Glomerular visceral epithelial cell (primary cell): ENCODE measurements around the gene KIF2C.
"Not testable (repeated sequence)": the region's sequence is repeated elsewhere in the genome, so short reads cannot be mapped to it uniquely, and the experiment has no call there.

Experiments used
- DNase-seq: peaks from one replicate; pipeline ENCODE4 v3.0.0-alpha.2; 2016; ENCODE audit errors: extremely low spot score

Gene KIF2C

GRCh38 chr1:44719318-44719717, 20.3 kb upstream of the KIF2C start:
- DNase-seq: no peak

GRCh38 chr1:44720281-44720680, 19.4 kb upstream of the KIF2C start:
- no peak for DNase-seq

- peak; percentile 94 for DNase-seq
Observed at GRCh38 chr1:44721485-44722361, 17.9 kb upstream of the KIF2C start.

- DNase-seq: no peak
Observed at GRCh38 chr1:44723064-44723463, 16.6 kb upstream of the KIF2C start.

GRCh38 chr1:44723496-44724295, 15.9 kb upstream of the KIF2C start:
- DNase-seq: no peak

- no peak for DNase-seq
Observed at GRCh38 chr1:44724296-44724954, 15.2 kb upstream of the KIF2C start.

- DNase-seq: no peak
Observed at GRCh38 chr1:44724955-44725698, 14.5 kb upstream of the KIF2C start.

- peak; percentile 97 for DNase-seq
Observed at GRCh38 chr1:44730741-44731512, 8.7 kb upstream of the KIF2C start, which contains the start of gene RNU5D-1. Gene RNU5D-1, minus strand, starts transcription at chr1:44731170.

GRCh38 chr1:44733365-44733764, 6.3 kb upstream of the KIF2C start:
- DNase-seq: peak; percentile 70

- no peak for DNase-seq
Observed at GRCh38 chr1:44733784-44734183, 5.9 kb upstream of the KIF2C start.

GRCh38 chr1:44735992-44736391, 3.6 kb upstream of the KIF2C start:
- DNase-seq: no peak

GRCh38 chr1:44738953-44739306, 707 bp upstream of the KIF2C start:
- DNase-seq: not testable (repeated sequence)

GRCh38 chr1:44740179-44740617, 561 bp downstream of the KIF2C start:
- DNase-seq: no peak

- DNase-seq: no peak
Observed at GRCh38 chr1:44743211-44743610, 3.6 kb downstream of the KIF2C start.

GRCh38 chr1:44747878-44748277, 8.2 kb downstream of the KIF2C start:
- no peak for DNase-seq

GRCh38 chr1:44757420-44757819, 17.8 kb downstream of the KIF2C start:
- DNase-seq: no peak

- no peak for DNase-seq
Observed at GRCh38 chr1:44759077-44759476, 19.4 kb downstream of the KIF2C start.

- no peak for DNase-seq
Observed at GRCh38 chr1:44760876-44761275, 21.2 kb downstream of the KIF2C start.

GRCh38 chr1:44766421-44766820, 26.8 kb downstream of the KIF2C start:
- not testable (repeated sequence) for DNase-seq

- peak; percentile 91 for DNase-seq
Observed at GRCh38 chr1:44775078-44775929, 35.7 kb downstream of the KIF2C start, which contains the start of gene RPS8. Gene RPS8, plus strand, starts transcription at chr1:44775540. Its CDS starts 57 bp downstream, at chr1:44775597.
